ENCODE measurements around the gene ZC3H13.

DNA sequence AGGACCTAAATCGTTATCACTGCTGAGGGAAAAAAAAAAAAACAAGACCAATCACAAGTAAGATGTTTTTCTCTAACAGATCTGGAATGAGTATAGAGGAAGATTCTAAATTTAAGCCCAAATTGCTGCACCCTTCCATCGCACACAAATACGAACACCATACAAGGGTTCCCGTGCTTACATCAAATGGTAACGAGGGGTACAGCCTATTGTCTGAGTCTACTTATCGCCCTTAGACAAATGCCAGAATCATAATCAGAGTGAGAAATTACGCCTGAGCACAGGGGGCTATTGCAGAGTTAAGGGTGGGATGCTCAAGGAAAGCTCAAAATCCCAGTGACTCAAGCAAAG, 603 bp downstream of the ZC3H13 start:
- TF ChIP-seq EP300 (IDR thresholded peaks at IDR 0.05), result no peak
- TF ChIP-seq, protein P1, sequence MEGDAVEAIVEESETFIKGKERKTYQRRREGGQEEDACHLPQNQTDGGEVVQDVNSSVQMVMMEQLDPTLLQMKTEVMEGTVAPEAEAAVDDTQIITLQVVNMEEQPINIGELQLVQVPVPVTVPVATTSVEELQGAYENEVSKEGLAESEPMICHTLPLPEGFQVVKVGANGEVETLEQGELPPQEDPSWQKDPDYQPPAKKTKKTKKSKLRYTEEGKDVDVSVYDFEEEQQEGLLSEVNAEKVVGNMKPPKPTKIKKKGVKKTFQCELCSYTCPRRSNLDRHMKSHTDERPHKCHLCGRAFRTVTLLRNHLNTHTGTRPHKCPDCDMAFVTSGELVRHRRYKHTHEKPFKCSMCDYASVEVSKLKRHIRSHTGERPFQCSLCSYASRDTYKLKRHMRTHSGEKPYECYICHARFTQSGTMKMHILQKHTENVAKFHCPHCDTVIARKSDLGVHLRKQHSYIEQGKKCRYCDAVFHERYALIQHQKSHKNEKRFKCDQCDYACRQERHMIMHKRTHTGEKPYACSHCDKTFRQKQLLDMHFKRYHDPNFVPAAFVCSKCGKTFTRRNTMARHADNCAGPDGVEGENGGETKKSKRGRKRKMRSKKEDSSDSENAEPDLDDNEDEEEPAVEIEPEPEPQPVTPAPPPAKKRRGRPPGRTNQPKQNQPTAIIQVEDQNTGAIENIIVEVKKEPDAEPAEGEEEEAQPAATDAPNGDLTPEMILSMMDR (IDR thresholded peaks at IDR 0.05), result no peak

Data from esophagus muscularis mucosa (tissue), 3 donors.